ENCODE results near the gene ZNF3.

The ZNF3 gene

DNA sequence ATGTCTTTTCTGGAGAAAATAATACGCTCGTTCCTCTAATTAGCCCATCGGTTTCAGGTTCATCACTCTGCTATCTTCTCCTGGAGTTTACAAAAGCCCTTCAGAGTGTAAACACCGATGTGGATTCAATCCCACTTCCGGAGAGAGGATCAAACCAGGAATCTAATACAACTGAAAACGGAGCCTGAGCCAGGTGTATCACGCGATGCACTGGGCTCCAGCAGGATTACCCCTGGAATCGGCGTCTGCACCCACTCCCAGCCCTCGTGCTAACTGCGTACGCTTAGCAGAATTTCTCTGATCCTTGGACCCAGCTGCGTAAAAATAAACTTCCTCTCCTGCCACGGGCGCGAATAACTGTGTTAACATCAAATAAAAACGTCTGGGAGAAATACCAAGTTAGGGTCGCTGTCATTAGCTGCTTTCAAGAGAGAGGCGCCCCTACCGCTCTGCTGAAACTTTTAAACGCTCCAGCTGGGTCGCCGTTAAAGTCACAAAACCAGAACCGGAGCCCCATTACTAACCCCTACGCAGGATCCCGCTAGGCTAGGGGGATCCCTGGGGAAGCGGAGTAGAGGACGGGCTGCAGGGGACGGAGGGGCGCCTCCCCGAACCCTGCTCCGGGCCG lies 502 bp downstream of the ZNF3 start:
- H3K27me3 ChIP-seq (ENCODE audit: control insufficient read depth, insufficient read depth, low read length) = no peaks in the 10 kb centered on the region
- H3K9ac ChIP-seq (ENCODE audit: low read depth, low read length) = peak overlapping the region; percentile 100

GRCh38 chr7:100079024-100079560 lies 2.4 kb downstream of the ZNF3 start:
- Histone ChIP-seq H3K4me3 (ENCODE audit: low read length) (no peak overlapping the region), H3K4me1 (ENCODE audit: control insufficient read depth, insufficient read depth, low read length) (peaks cover 15% of the 10 kb centered on the region), H3K9ac (ENCODE audit: low read depth, low read length) (no peak overlapping the region), H3K4me2 (ENCODE audit: low read length) (no peak overlapping the region), H3K36me3 (ENCODE audit: insufficient read depth, low read length) (peaks cover 54% of the 10 kb centered on the region), H3K27me3 (ENCODE audit: control insufficient read depth, insufficient read depth, low read length) (no peaks in the 10 kb centered on the region), H3K9me3 (replicated peaks; ENCODE audit: low read length) (no peaks in the 10 kb centered on the region)

More for the DNA sequence above, 502 bp downstream of the ZNF3 start:
- Histone ChIP-seq H3K36me3 (ENCODE audit: insufficient read depth, low read length) (peaks cover 35% of the 10 kb centered on the region), H3K4me3 (ENCODE audit: low read length) (peak overlapping the region; percentile 98), H3K4me1 (ENCODE audit: control insufficient read depth, insufficient read depth, low read length) (peaks cover 15% of the 10 kb centered on the region), H3K4me2 (ENCODE audit: low read length) (peak overlapping the region; percentile 87), H3K9me3 (replicated peaks; ENCODE audit: low read length) (no peaks in the 10 kb centered on the region)

GRCh38 chr7:100077205-100077604 lies 4.3 kb downstream of the ZNF3 start:
- H3K4me2 ChIP-seq (ENCODE audit: low read length) = no peak overlapping the region
- H3K36me3 ChIP-seq (ENCODE audit: insufficient read depth, low read length) = peaks cover 73% of the 10 kb centered on the region
- no peak overlapping the region for H3K9ac ChIP-seq (ENCODE audit: low read depth, low read length)

DNA sequence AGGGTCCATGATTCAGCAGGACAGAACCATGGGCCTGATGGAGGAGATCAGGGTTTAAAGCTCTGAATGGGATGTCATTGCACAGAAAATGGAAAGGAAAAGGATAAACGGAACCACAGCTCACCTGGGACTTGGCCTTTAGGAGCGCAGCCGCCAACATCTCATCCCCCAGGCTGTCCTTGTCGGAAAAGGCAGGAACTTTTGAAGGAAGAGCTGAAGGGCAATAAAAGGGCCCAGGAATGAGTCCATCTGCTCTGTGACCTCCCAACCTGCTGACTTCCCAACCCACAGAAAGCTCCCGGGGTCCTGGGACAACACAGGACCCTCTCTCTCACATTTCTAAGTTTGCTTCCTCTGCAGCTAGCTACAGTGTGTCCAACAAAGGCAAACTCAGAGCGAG lies 6.1 kb downstream of the ZNF3 start:
- H3K9me3 ChIP-seq (replicated peaks; ENCODE audit: low read length) = peaks cover 23% of the 10 kb centered on the region
- peaks cover 87% of the 10 kb centered on the region for H3K36me3 ChIP-seq (ENCODE audit: insufficient read depth, low read length)
- no peak overlapping the region for H3K9ac ChIP-seq (ENCODE audit: low read depth, low read length)
- H3K27me3 ChIP-seq (ENCODE audit: control insufficient read depth, insufficient read depth, low read length) = no peaks in the 10 kb centered on the region
- peaks cover 9% of the 10 kb centered on the region for H3K4me1 ChIP-seq (ENCODE audit: control insufficient read depth, insufficient read depth, low read length)
- H3K4me2 ChIP-seq (ENCODE audit: low read length) = no peak overlapping the region
- no peak overlapping the region for H3K4me3 ChIP-seq (ENCODE audit: low read length)

More at GRCh38 chr7:100077205-100077604, 4.3 kb downstream of the ZNF3 start:
- Histone ChIP-seq H3K4me1 (ENCODE audit: control insufficient read depth, insufficient read depth, low read length) (peaks cover 9% of the 10 kb centered on the region), H3K4me3 (ENCODE audit: low read length) (no peak overlapping the region), H3K27me3 (ENCODE audit: control insufficient read depth, insufficient read depth, low read length) (no peaks in the 10 kb centered on the region), H3K9me3 (replicated peaks; ENCODE audit: low read length) (peaks cover 5% of the 10 kb centered on the region)

GRCh38 chr7:100074841-100075240 lies 6.7 kb downstream of the ZNF3 start:
- H3K4me3 ChIP-seq (ENCODE audit: low read length) = no peak overlapping the region
- peaks cover 25% of the 10 kb centered on the region for H3K9me3 ChIP-seq (replicated peaks; ENCODE audit: low read length)
- H3K27me3 ChIP-seq (ENCODE audit: control insufficient read depth, insufficient read depth, low read length) = no peaks in the 10 kb centered on the region
- H3K9ac ChIP-seq (ENCODE audit: low read depth, low read length) = no peak overlapping the region
- H3K4me1 ChIP-seq (ENCODE audit: control insufficient read depth, insufficient read depth, low read length) = peaks cover 3% of the 10 kb centered on the region
- no peak overlapping the region for H3K4me2 ChIP-seq (ENCODE audit: low read length)
- peaks cover 89% of the 10 kb centered on the region for H3K36me3 ChIP-seq (ENCODE audit: insufficient read depth, low read length)

- Histone ChIP-seq H3K4me3 (ENCODE audit: low read length) (no peak overlapping the region), H3K9ac (ENCODE audit: low read depth, low read length) (no peak overlapping the region), H3K4me2 (ENCODE audit: low read length) (no peak overlapping the region), H3K4me1 (ENCODE audit: control insufficient read depth, insufficient read depth, low read length) (no peaks in the 10 kb centered on the region), H3K27me3 (ENCODE audit: control insufficient read depth, insufficient read depth, low read length) (no peaks in the 10 kb centered on the region), H3K9me3 (replicated peaks; ENCODE audit: low read length) (peaks cover 25% of the 10 kb centered on the region), H3K36me3 (ENCODE audit: insufficient read depth, low read length) (peaks cover 79% of the 10 kb centered on the region)
Observed at GRCh38 chr7:100072462-100072861, 9.1 kb downstream of the ZNF3 start.

- H3K4me1 ChIP-seq (ENCODE audit: control insufficient read depth, insufficient read depth, low read length) = no peaks in the 10 kb centered on the region
- no peak overlapping the region for H3K4me2 ChIP-seq (ENCODE audit: low read length)
- H3K36me3 ChIP-seq (ENCODE audit: insufficient read depth, low read length) = peaks cover 69% of the 10 kb centered on the region
- no peak overlapping the region for H3K9ac ChIP-seq (ENCODE audit: low read depth, low read length)
- H3K4me3 ChIP-seq (ENCODE audit: low read length) = no peak overlapping the region
- H3K27me3 ChIP-seq (ENCODE audit: control insufficient read depth, insufficient read depth, low read length) = no peaks in the 10 kb centered on the region
- peaks cover 25% of the 10 kb centered on the region for H3K9me3 ChIP-seq (replicated peaks; ENCODE audit: low read length)
Observed at GRCh38 chr7:100071018-100071723, 10.4 kb downstream of the ZNF3 start.

DNA sequence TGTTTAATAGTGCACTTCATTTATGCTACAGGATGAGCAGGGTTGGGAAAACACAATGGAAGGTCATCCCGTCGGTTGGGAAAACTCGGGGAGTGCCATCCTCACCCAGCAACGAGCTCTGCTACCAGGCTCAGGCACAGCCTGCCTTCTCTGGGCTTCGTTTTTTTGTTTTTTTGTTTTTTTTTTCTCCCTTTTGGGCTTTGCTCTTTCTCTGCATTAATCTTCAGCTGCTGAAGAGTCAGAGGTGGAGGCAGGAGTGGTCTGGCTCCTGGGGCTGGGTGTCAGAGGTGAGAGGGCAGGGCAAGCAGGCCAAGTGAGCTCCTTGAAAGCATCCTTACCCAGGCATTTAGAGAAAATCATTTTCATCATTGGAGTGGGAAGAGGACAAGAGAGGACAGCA lies 11.5 kb downstream of the ZNF3 start:
- H3K4me2 ChIP-seq (ENCODE audit: low read length) = no peak overlapping the region
- H3K36me3 ChIP-seq (ENCODE audit: insufficient read depth, low read length) = peaks cover 58% of the 10 kb centered on the region
- no peaks in the 10 kb centered on the region for H3K4me1 ChIP-seq (ENCODE audit: control insufficient read depth, insufficient read depth, low read length)
- H3K4me3 ChIP-seq (ENCODE audit: low read length) = no peak overlapping the region
- H3K9me3 ChIP-seq (replicated peaks; ENCODE audit: low read length) = peaks cover 25% of the 10 kb centered on the region
- H3K27me3 ChIP-seq (ENCODE audit: control insufficient read depth, insufficient read depth, low read length) = no peaks in the 10 kb centered on the region
- H3K9ac ChIP-seq (ENCODE audit: low read depth, low read length) = no peak overlapping the region

GRCh38 chr7:100066953-100067352 lies 14.6 kb downstream of the ZNF3 start:
- Histone ChIP-seq H3K36me3 (ENCODE audit: insufficient read depth, low read length) (peaks cover 38% of the 10 kb centered on the region), H3K9ac (ENCODE audit: low read depth, low read length) (no peak overlapping the region), H3K4me2 (ENCODE audit: low read length) (no peak overlapping the region), H3K4me3 (ENCODE audit: low read length) (no peak overlapping the region), H3K27me3 (ENCODE audit: control insufficient read depth, insufficient read depth, low read length) (no peaks in the 10 kb centered on the region), H3K9me3 (replicated peaks; ENCODE audit: low read length) (peaks cover 18% of the 10 kb centered on the region), H3K4me1 (ENCODE audit: control insufficient read depth, insufficient read depth, low read length) (no peaks in the 10 kb centered on the region)

- peaks cover 5% of the 10 kb centered on the region for H3K9me3 ChIP-seq (replicated peaks; ENCODE audit: low read length)
- peaks cover 25% of the 10 kb centered on the region for H3K36me3 ChIP-seq (ENCODE audit: insufficient read depth, low read length)
- no peak overlapping the region for H3K4me2 ChIP-seq (ENCODE audit: low read length)
- H3K4me3 ChIP-seq (ENCODE audit: low read length) = no peak overlapping the region
- H3K4me1 ChIP-seq (ENCODE audit: control insufficient read depth, insufficient read depth, low read length) = no peaks in the 10 kb centered on the region
- H3K9ac ChIP-seq (ENCODE audit: low read depth, low read length) = no peak overlapping the region
- no peaks in the 10 kb centered on the region for H3K27me3 ChIP-seq (ENCODE audit: control insufficient read depth, insufficient read depth, low read length)
Observed at GRCh38 chr7:100065452-100066186, 15.9 kb downstream of the ZNF3 start.

DNA sequence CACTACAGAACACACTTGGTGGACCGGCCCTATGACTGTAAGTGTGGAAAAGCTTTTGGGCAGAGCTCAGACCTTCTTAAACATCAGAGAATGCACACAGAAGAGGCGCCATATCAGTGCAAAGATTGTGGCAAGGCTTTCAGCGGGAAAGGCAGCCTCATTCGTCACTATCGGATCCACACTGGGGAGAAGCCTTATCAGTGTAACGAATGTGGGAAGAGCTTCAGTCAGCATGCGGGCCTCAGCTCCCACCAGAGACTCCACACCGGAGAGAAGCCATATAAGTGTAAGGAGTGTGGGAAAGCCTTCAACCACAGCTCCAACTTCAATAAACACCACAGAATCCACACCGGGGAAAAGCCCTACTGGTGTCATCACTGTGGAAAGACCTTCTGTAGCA lies 17.4 kb downstream of the ZNF3 start:
- Histone ChIP-seq H3K4me3 (ENCODE audit: low read length) (no peak overlapping the region), H3K4me2 (ENCODE audit: low read length) (no peak overlapping the region), H3K27me3 (ENCODE audit: control insufficient read depth, insufficient read depth, low read length) (no peaks in the 10 kb centered on the region), H3K9ac (ENCODE audit: low read depth, low read length) (no peak overlapping the region), H3K36me3 (ENCODE audit: insufficient read depth, low read length) (peaks cover 14% of the 10 kb centered on the region), H3K9me3 (replicated peaks; ENCODE audit: low read length) (no peaks in the 10 kb centered on the region), H3K4me1 (ENCODE audit: control insufficient read depth, insufficient read depth, low read length) (no peaks in the 10 kb centered on the region)
